HCT116 (cell line): ENCODE measurements around the gene AEBP2.

ENCODE experiments used
- CEBPB ChIP-seq: IDR thresholded peaks from 2 replicates; pipeline ENCODE4 v1.6.1; 2012; ENCODE audit warnings: low read depth
- CTCF ChIP-seq, 3 experiments: fragments of 200-600 bp in 1 of 3; sonication (generic) in 1 of 3; IDR thresholded peaks in 2 of 3; conservative IDR thresholded peaks in 1 of 3; 2 replicates each; pipeline ENCODE4 v1.5.1; 2012 to 2017; ENCODE audit warnings: low read depth in 2 of 3, low read length in 2 of 3, antibody characterized with exemption in 1 of 3, borderline replicate concordance in 1 of 3, control low read depth in 1 of 3, mild to moderate bottlenecking in 1 of 3, mixed read lengths in 1 of 3, mixed run types in 1 of 3, moderate library complexity in 1 of 3; ENCODE audit not compliant: insufficient read depth in 1 of 3
- EZH2 ChIP-seq: fragments of 200-600 bp; sonication (generic); IDR thresholded peaks from 2 replicates; pipeline ENCODE4 v1.6.1; 2017; ENCODE audit warnings: antibody characterized with exemption, mixed run types
- EZH2phosphoT487 ChIP-seq: fragments of 200-600 bp; IDR thresholded peaks from 2 replicates; pipeline ENCODE4 v1.6.1; 2018; ENCODE audit warnings: antibody characterized with exemption, borderline replicate concordance
- POLR2A ChIP-seq: IDR thresholded peaks from 2 replicates; pipeline ENCODE4 v1.7.0; 2011; ENCODE audit warnings: borderline replicate concordance; ENCODE audit not compliant: insufficient read depth, insufficient read length; ENCODE audit errors: extremely low read depth
- POLR2AphosphoS5 ChIP-seq: IDR thresholded peaks from 2 replicates; pipeline ENCODE4 v1.6.1; 2011; ENCODE audit warnings: mild to moderate bottlenecking, low read depth, low read length, moderate library complexity
- RAD21 ChIP-seq: IDR thresholded peaks from 2 replicates; pipeline ENCODE4 v1.6.1; 2012; ENCODE audit warnings: low read depth, mild to moderate bottlenecking
- REST ChIP-seq: IDR thresholded peaks from 2 replicates; pipeline ENCODE4 v1.6.1; 2012; ENCODE audit warnings: low read depth
- SIN3A ChIP-seq: IDR thresholded peaks from 2 replicates; pipeline ENCODE4 v1.6.1; 2012; ENCODE audit warnings: low read depth
- ZBTB33 ChIP-seq: IDR thresholded peaks from 2 replicates; pipeline ENCODE4 v1.6.1; 2011; ENCODE audit warnings: mild to moderate bottlenecking, low read length, moderate library complexity; ENCODE audit not compliant: insufficient replicate concordance; ENCODE audit errors: extremely low read depth
- ZFX ChIP-seq: fragments of 450-650 bp; IDR thresholded peaks from 2 replicates; pipeline ENCODE4 v1.6.1; 2017

- TF ChIP-seq RAD21 (no peak), ZFX (no peak), POLR2AphosphoS5 (no peak), CTCF (IDR thresholded peaks at IDR 0.05 in 2 of 3, conservative IDR thresholded peaks at IDR 0.05 in 1 of 3; ENCODE audit: borderline replicate concordance in 1 of 3, insufficient read depth in 1 of 3, low read depth in 2 of 3, low read length in 2 of 3) (no peak), EZH2 (no peak), POLR2A (no peak), CEBPB (no peak), EZH2phosphoT487 (no peak), SIN3A (no peak), ZBTB33 (no peak), REST (no peak)
Measured at GRCh38 chr12:19462406-19462805, 23.1 kb downstream of the AEBP2 start.
